SK-N-MC (cell line): Measurements from ENCODE around the gene TRAPPC3.
"Not testable (repeated sequence)": the region's sequence is repeated elsewhere in the genome, so short reads cannot be mapped to it uniquely, and the experiment has no call there.

Experiments
- DNase-seq: peaks from one replicate; pipeline ENCODE4 v3.0.0-alpha.2; 2011; ENCODE audit warnings: low read depth, low spot score
- H3K27ac ChIP-seq: fragments of 200-600 bp; sonication (generic); 2 replicates; pipeline ENCODE4 v1.5.1; 2016; ENCODE audit warnings: mixed run types
- H3K36me3 ChIP-seq: fragments of 200-600 bp; sonication (generic); 2 replicates; pipeline ENCODE4 v1.6.1; 2017; ENCODE audit warnings: antibody characterized with exemption, low read length, mixed read lengths; ENCODE audit not compliant: insufficient read depth
- H3K4me3 ChIP-seq: fragments of 200-600 bp; sonication (generic); 2 replicates; pipeline ENCODE4 v1.5.1; 2016
- H3K9ac ChIP-seq: fragments of 200-600 bp; sonication (generic); 2 replicates; pipeline ENCODE4 v1.8.0; 2017; ENCODE audit warnings: mixed run types, mixed read lengths; ENCODE audit not compliant: insufficient read length
- H3K9me3 ChIP-seq: fragments of 200-600 bp; sonication (generic); 2 replicates; pipeline ENCODE4 v1.6.1; 2017; ENCODE audit warnings: low read depth, mild to moderate bottlenecking, antibody characterized with exemption, low read length, moderate library complexity, mixed read lengths
- EZH2 ChIP-seq: fragments of 200-600 bp; sonication (generic); IDR thresholded peaks from one replicate; pipeline ENCODE4 v1.6.1; 2017; ENCODE audit warnings: antibody characterized with exemption
- FOXP2 ChIP-seq: optimal IDR thresholded peaks from 2 replicates; pipeline ENCODE3; 2011; ENCODE audit warnings: mild to moderate bottlenecking, moderate library complexity; ENCODE audit not compliant: insufficient read depth; ENCODE audit errors: extremely low read length, control extremely low read depth
- POLR2AphosphoS5 ChIP-seq: IDR thresholded peaks from 2 replicates; pipeline ENCODE4 v1.6.1; 2012; ENCODE audit warnings: mild to moderate bottlenecking, low read depth, low read length, borderline replicate concordance

The TRAPPC3 gene

GRCh38 chr1:36160949-36161485 is 11.7 kb upstream of the TRAPPC3 start:
- Histone ChIP-seq H3K27ac (peak overlapping the region; percentile 77), H3K9ac (peak overlapping the region; percentile 66), H3K36me3 (peaks cover 18% of the 10 kb centered on the region; the same call in 1 of the 2 replicates), H3K9me3 (no peaks in the 10 kb centered on the region), H3K4me3 (peak overlapping the region; percentile 49)
- TF ChIP-seq POLR2AphosphoS5 (no peak; the same call in 1 of the 2 replicates), FOXP2 (no peak), EZH2 (no peak)
- no peak for DNase-seq

- no peaks in the 10 kb centered on the region for H3K9me3 ChIP-seq
- DNase-seq: no peak
- no peak for TF ChIP-seq FOXP2
- no peak; the same call in 1 of the 2 replicates for TF ChIP-seq POLR2AphosphoS5
- no peak for TF ChIP-seq EZH2
- H3K9ac ChIP-seq: peak overlapping the region; percentile 66
- peaks cover 18% of the 10 kb centered on the region; the same call in 1 of the 2 replicates for H3K36me3 ChIP-seq
- H3K4me3 ChIP-seq: peak overlapping the region; percentile 49
- peak overlapping the region; percentile 77 for H3K27ac ChIP-seq
Measured at GRCh38 chr1:36160388-36160948, 11.2 kb upstream of the TRAPPC3 start.

- TF ChIP-seq EZH2 (no peak), POLR2AphosphoS5 (no peak), FOXP2 (no peak)
- H3K27ac ChIP-seq: peak overlapping the region; percentile 77; the same call in 1 of the 2 replicates
- no peak overlapping the region for H3K9ac ChIP-seq
- H3K9me3 ChIP-seq: no peaks in the 10 kb centered on the region
- DNase-seq: no peak
- peaks cover 18% of the 10 kb centered on the region; the same call in 1 of the 2 replicates for H3K36me3 ChIP-seq
- no peak overlapping the region; the same call in 1 of the 2 replicates for H3K4me3 ChIP-seq
Measured at GRCh38 chr1:36159614-36160387, 10.5 kb upstream of the TRAPPC3 start.

- not testable (repeated sequence) for DNase-seq, H3K27ac ChIP-seq, H3K9me3 ChIP-seq
- 0 out of 2 replicates have a peak overlapping the region, but pooled peaks have one; percentile 98 for H3K4me3 ChIP-seq
- H3K36me3 ChIP-seq: peaks cover 18% of the 10 kb centered on the region; the same call in 1 of the 2 replicates
- peak overlapping the region; percentile 20 for H3K9ac ChIP-seq
Measured at GRCh38 chr1:36158827-36159252, 9.6 kb upstream of the TRAPPC3 start.

GRCh38 chr1:36157973-36158826 is 8.9 kb upstream of the TRAPPC3 start:
- Histone ChIP-seq H3K4me3 (peak overlapping the region; percentile 98), H3K36me3 (peaks cover 18% of the 10 kb centered on the region; the same call in 1 of the 2 replicates), H3K27ac (0 out of 2 replicates have a peak overlapping the region, but pooled peaks have one; percentile 7), H3K9me3 (no peaks in the 10 kb centered on the region), H3K9ac (peak overlapping the region; percentile 20)
- no peak for DNase-seq
- TF ChIP-seq POLR2AphosphoS5 (no peak), EZH2 (no peak), FOXP2 (no peak)

GRCh38 chr1:36157115-36157903 is 8.0 kb upstream of the TRAPPC3 start:
- Histone ChIP-seq H3K27ac (peak overlapping the region; percentile 89; the same call in 1 of the 2 replicates), H3K9ac (peak overlapping the region; percentile 88), H3K4me3 (peak overlapping the region; percentile 98), H3K36me3 (peaks cover 16% of the 10 kb centered on the region; the same call in 1 of the 2 replicates), H3K9me3 (no peaks in the 10 kb centered on the region)
- TF ChIP-seq FOXP2 (no peak), POLR2AphosphoS5 (no peak), EZH2 (no peak)
- DNase-seq: no peak
